Measurements from ENCODE around the gene AGPAT1.
"Not testable (repeated sequence)": the region's sequence is repeated elsewhere in the genome, so short reads cannot be mapped to it uniquely, and the experiment has no call there.

- not testable (repeated sequence) for TF ChIP-seq CTCF (IDR thresholded peaks at IDR 0.05 in 8 of 11, conservative IDR thresholded peaks at IDR 0.05 in 3 of 11); POLR2A (IDR thresholded peaks at IDR 0.05)
- peak in 1 of 3 donors; percentile 68 for TF ChIP-seq POLR2AphosphoS5 (IDR thresholded peaks at IDR 0.05)
Measured at GRCh38 chr6:32187725-32188380, 12.0 kb upstream of the AGPAT1 start.

Measured in spleen (tissue), 7 donors.